ENCODE data around the gene SLC25A47. TPM values are rescaled to one million over a fixed set of nuclear protein-coding genes. Genes with fewer than 3 reads are reported as not detected.

The SLC25A47 gene
- total RNA-seq, 1 experiment from 2014 or later = not detected

DNA sequence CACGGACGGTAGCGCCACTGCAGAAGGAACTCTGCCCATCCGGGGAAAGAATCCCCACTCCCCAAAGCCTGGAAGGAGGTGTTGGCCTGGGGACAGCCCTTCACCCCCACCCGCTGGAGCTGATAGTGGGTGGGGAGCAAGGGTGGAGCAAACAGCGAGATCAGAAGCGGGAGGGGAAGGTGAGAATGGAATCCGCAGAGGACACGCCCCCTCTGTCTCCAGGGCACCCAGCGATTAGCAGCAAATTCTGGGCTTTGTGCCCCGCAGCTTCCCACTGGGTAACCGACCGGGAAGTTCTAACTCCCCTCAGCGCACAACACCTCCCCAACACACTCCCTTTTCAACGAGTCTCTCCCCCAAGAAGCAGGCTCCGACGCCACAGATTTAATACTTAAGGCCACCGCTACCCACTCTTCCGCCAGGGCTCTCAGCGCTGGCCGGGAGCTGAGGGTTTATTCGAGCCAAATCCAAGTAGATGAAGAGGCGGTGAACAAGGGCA, 18.3 kb upstream of the SLC25A47 start (continued):
- TF ChIP-seq, protein P1, sequence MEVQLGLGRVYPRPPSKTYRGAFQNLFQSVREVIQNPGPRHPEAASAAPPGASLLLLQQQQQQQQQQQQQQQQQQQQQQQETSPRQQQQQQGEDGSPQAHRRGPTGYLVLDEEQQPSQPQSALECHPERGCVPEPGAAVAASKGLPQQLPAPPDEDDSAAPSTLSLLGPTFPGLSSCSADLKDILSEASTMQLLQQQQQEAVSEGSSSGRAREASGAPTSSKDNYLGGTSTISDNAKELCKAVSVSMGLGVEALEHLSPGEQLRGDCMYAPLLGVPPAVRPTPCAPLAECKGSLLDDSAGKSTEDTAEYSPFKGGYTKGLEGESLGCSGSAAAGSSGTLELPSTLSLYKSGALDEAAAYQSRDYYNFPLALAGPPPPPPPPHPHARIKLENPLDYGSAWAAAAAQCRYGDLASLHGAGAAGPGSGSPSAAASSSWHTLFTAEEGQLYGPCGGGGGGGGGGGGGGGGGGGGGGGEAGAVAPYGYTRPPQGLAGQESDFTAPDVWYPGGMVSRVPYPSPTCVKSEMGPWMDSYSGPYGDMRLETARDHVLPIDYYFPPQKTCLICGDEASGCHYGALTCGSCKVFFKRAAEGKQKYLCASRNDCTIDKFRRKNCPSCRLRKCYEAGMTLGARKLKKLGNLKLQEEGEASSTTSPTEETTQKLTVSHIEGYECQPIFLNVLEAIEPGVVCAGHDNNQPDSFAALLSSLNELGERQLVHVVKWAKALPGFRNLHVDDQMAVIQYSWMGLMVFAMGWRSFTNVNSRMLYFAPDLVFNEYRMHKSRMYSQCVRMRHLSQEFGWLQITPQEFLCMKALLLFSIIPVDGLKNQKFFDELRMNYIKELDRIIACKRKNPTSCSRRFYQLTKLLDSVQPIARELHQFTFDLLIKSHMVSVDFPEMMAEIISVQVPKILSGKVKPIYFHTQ (CRISPR knock-in tag; IDR thresholded peaks at IDR 0.05) = no peak
- TF ChIP-seq SMAD4 (CRISPR knock-in tag; IDR thresholded peaks at IDR 0.05) (no peak), ZNF423 (CRISPR knock-in tag; IDR thresholded peaks at IDR 0.05) (peak; percentile 79), JUN (CRISPR knock-in tag; IDR thresholded peaks at IDR 0.05) (no peak), ZNF263 (CRISPR knock-in tag; IDR thresholded peaks at IDR 0.05; ENCODE audit: low read depth) (no peak), TCF7 (CRISPR knock-in tag; IDR thresholded peaks at IDR 0.05; ENCODE audit: low read depth) (no peak), FOXJ3 (CRISPR knock-in tag; IDR thresholded peaks at IDR 0.05; ENCODE audit: borderline replicate concordance) (no peak), MYBL2 (CRISPR knock-in tag; IDR thresholded peaks at IDR 0.05) (no peak), FOXK1 (CRISPR knock-in tag; IDR thresholded peaks at IDR 0.05) (no peak), NFATC4 (CRISPR knock-in tag; IDR thresholded peaks at IDR 0.05) (no peak), CREM (CRISPR knock-in tag; IDR thresholded peaks at IDR 0.05) (no peak), KAT7 (CRISPR knock-in tag; IDR thresholded peaks at IDR 0.05; ENCODE audit: borderline replicate concordance) (no peak), SMAD3 (CRISPR knock-in tag; IDR thresholded peaks at IDR 0.05; ENCODE audit: borderline replicate concordance) (no peak), ZNF121 (CRISPR knock-in tag; IDR thresholded peaks at IDR 0.05) (no peak), RORB (CRISPR knock-in tag; IDR thresholded peaks at IDR 0.05) (no peak), MXD4 (CRISPR knock-in tag; IDR thresholded peaks at IDR 0.05; ENCODE audit: borderline replicate concordance) (no peak)
- TF ChIP-seq, protein P2, sequence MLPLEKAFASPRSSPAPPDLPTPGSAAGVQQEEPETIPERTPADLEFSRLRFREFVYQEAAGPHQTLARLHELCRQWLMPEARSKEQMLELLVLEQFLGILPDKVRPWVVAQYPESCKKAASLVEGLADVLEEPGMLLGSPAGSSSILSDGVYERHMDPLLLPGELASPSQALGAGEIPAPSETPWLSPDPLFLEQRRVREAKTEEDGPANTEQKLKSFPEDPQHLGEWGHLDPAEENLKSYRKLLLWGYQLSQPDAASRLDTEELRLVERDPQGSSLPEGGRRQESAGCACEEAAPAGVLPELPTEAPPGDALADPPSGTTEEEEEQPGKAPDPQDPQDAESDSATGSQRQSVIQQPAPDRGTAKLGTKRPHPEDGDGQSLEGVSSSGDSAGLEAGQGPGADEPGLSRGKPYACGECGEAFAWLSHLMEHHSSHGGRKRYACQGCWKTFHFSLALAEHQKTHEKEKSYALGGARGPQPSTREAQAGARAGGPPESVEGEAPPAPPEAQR (CRISPR knock-in tag; IDR thresholded peaks at IDR 0.05) = no peak
- TF ChIP-seq, protein P3, sequence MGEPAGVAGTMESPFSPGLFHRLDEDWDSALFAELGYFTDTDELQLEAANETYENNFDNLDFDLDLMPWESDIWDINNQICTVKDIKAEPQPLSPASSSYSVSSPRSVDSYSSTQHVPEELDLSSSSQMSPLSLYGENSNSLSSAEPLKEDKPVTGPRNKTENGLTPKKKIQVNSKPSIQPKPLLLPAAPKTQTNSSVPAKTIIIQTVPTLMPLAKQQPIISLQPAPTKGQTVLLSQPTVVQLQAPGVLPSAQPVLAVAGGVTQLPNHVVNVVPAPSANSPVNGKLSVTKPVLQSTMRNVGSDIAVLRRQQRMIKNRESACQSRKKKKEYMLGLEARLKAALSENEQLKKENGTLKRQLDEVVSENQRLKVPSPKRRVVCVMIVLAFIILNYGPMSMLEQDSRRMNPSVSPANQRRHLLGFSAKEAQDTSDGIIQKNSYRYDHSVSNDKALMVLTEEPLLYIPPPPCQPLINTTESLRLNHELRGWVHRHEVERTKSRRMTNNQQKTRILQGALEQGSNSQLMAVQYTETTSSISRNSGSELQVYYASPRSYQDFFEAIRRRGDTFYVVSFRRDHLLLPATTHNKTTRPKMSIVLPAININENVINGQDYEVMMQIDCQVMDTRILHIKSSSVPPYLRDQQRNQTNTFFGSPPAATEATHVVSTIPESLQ (CRISPR knock-in tag; IDR thresholded peaks at IDR 0.05) = no peak
- TF ChIP-seq, protein P4, sequence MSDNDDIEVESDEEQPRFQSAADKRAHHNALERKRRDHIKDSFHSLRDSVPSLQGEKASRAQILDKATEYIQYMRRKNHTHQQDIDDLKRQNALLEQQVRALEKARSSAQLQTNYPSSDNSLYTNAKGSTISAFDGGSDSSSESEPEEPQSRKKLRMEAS (CRISPR knock-in tag; IDR thresholded peaks at IDR 0.05) = 0 out of 2 replicates have a peak, but pooled peaks have one; percentile 5
- TF ChIP-seq, protein P5, sequence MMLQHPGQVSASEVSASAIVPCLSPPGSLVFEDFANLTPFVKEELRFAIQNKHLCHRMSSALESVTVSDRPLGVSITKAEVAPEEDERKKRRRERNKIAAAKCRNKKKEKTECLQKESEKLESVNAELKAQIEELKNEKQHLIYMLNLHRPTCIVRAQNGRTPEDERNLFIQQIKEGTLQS (CRISPR knock-in tag; conservative IDR thresholded peaks at IDR 0.05) = no peak

DNA sequence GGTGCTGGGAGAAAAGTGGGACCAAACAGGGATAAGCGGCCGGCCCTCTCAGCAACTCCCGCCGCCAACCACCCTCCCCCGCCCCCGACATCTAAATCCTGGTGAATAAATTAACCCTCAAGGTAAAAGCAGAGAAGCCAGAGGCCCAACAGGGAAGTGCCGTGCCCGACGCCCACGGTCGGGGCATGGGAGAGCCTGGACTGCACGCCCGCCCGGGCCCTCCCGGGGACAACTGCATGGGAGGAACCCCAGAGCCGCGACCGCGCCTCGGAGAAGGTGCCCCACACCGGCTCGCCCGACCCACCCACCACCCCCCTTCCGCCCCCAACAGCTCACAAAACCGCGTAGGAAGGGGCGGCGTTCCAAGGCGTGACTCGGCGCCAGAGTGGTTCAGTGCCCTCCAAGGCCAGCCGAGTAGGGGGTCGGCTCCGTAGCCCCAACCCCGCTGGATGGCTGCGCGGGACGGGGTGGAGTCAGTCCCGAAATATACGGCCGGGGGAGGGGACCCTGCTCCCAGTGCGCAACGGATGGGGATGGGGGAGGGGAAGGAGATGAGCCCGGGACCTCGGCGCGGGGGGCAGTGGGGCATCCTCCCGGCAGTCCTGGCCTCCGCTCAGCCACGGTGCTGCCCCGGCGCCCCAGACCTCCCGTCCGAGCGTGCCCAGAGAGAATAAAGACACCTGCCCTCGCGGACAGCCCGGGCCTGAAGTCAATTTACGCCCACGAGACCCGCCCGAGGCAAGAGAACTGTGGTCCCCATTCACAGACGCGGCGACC, 17.6 kb upstream of the SLC25A47 start:
- peak overlapping the region; percentile 88 for H3K27ac Mint-ChIP-seq
- CTCF ChIA-PET = interaction anchor here (0.9 to 1.7 kb wide), 8 partner anchors 8 to 150 kb away, joined by 3 to 9 read pairs (median 4); no protein-coding TSS in a partner anchor
- no peak for TF ChIP-seq GABPB1 (CRISPR knock-in tag; IDR thresholded peaks at IDR 0.05)
- TF ChIP-seq FOXP1 (CRISPR knock-in tag; IDR thresholded peaks at IDR 0.05; ENCODE audit: borderline replicate concordance) = no peak
- no peak for TF ChIP-seq TEAD1 (CRISPR knock-in tag; IDR thresholded peaks at IDR 0.05)
- TF ChIP-seq, protein P6, sequence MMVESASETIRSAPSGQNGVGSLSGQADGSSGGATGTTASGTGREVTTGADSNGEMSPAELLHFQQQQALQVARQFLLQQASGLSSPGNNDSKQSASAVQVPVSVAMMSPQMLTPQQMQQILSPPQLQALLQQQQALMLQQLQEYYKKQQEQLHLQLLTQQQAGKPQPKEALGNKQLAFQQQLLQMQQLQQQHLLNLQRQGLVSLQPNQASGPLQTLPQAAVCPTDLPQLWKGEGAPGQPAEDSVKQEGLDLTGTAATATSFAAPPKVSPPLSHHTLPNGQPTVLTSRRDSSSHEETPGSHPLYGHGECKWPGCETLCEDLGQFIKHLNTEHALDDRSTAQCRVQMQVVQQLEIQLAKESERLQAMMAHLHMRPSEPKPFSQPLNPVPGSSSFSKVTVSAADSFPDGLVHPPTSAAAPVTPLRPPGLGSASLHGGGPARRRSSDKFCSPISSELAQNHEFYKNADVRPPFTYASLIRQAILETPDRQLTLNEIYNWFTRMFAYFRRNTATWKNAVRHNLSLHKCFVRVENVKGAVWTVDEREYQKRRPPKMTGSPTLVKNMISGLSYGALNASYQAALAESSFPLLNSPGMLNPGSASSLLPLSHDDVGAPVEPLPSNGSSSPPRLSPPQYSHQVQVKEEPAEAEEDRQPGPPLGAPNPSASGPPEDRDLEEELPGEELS (CRISPR knock-in tag; IDR thresholded peaks at IDR 0.05) = 0 out of 2 replicates have a peak, but pooled peaks have one; percentile 45
- TF ChIP-seq ATF1 (CRISPR knock-in tag; IDR thresholded peaks at IDR 0.05) = no peak
- no peak for TF ChIP-seq RORB (CRISPR knock-in tag; IDR thresholded peaks at IDR 0.05)
- TF ChIP-seq KAT7 (CRISPR knock-in tag; IDR thresholded peaks at IDR 0.05; ENCODE audit: borderline replicate concordance) = peak; percentile 22; the same call in 1 of the 2 replicates
- TF ChIP-seq ZNF138 (CRISPR knock-in tag; conservative IDR thresholded peaks at IDR 0.05) = no peak
- TF ChIP-seq, protein P7, sequence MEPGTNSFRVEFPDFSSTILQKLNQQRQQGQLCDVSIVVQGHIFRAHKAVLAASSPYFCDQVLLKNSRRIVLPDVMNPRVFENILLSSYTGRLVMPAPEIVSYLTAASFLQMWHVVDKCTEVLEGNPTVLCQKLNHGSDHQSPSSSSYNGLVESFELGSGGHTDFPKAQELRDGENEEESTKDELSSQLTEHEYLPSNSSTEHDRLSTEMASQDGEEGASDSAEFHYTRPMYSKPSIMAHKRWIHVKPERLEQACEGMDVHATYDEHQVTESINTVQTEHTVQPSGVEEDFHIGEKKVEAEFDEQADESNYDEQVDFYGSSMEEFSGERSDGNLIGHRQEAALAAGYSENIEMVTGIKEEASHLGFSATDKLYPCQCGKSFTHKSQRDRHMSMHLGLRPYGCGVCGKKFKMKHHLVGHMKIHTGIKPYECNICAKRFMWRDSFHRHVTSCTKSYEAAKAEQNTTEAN (CRISPR knock-in tag; IDR thresholded peaks at IDR 0.05) = no peak

More for the DNA sequence above, 17.6 kb upstream of the SLC25A47 start:
- ATAC-seq (peak; percentile 1; the same call in 1 of the 2 replicates), DNase-seq (ENCODE audit: low spot score) (peak; percentile 49)
- H3K4me3 Mint-ChIP-seq = peak overlapping the region; percentile 91
- peaks cover 6% of the 10 kb centered on the region for H3K27me3 Mint-ChIP-seq (ENCODE audit: low read depth)
- POLR2A ChIA-PET = interaction anchor here (1.0 kb wide), 1 partner anchor 25 kb away, joined by 3 read pairs; no protein-coding TSS in a partner anchor
- no peaks in the 10 kb centered on the region for H3K9me3 Mint-ChIP-seq
- H3K36me3 Mint-ChIP-seq = peaks cover 12% of the 10 kb centered on the region
- H3K4me1 Mint-ChIP-seq = peaks cover 38% of the 10 kb centered on the region
